Activated T-helper 1 cell treated with anti-CD3 and anti-CD28 coated beads, Interleukin-2, amount 50 U/mL, for 16 hours (primary cell): ENCODE data around the gene EYA2.
"Not testable (repeated sequence)": the region's sequence is repeated elsewhere in the genome, so short reads cannot be mapped to it uniquely, and the experiment has no call there.

Experiments
- DNase-seq, 2 donors: peaks; one replicate each; pipeline ENCODE4 v3.0.0-alpha.2; 2020; ENCODE audit warnings: low read depth in 1 of 2, low spot score in 1 of 2

EYA2 gene

DNA sequence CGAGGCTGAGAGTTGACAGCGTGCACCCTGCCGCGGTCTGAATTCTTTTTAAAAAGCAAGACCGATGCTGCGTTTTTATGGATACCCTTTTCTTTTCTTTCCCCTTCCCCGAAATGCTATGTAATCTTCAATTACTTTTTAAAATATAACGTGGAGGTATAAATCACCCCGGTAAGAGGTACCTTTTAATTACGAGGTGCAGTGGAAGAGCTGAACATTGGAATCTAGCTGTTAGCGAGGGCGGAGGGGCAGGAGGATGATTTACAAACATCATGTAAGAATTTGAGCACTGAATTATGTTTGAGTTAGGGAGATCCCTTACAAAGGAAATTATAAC, 1.2 kb downstream of the EYA2 start:
- DNase-seq = no peak

DNA sequence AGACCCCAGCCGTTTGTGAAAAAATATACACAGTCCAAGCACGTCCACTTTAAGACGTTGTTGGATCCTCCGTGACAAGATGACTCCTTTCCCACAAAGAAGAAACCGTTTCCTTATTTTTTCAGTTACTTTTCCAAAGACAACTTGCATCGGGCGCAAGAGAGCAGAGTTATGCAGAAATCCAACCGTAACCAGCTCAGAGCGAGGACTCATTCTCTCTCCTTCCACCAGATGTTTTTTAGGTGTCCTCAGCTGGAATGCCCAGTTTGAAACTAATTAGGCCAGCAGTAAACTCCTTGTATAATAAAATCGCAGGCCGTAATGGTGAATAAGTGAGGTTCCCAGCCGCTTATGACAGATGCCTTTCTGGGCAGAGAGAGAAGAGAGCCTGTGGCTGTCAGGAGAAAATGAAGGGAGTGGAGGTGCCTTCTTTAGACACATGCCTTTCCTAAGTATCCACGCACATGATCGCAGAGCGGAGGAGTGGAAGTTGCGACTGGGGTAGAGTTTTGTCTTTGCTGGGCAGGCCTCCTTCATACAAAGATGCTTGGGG, 2.8 kb downstream of the EYA2 start:
- no peak for DNase-seq

DNA sequence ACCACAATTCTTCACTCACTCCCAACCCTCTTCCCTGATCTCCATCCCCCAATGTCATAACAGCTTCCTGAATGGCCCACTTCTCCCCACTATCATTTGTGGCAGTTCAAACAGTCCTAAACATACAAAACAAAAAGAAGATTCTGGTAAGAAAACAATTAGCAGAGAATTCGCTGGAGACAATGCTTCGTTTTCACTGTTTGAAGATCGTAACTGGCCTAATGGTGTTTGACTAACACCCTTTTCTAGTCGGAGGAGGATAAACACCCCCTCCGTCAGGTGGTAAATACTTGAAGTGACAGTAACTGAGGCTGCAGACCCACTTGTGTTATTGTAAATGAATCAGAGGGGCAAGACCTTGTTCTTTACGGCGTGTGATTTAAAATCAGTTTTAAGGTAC, 3.8 kb downstream of the EYA2 start:
- no peak for DNase-seq

DNA sequence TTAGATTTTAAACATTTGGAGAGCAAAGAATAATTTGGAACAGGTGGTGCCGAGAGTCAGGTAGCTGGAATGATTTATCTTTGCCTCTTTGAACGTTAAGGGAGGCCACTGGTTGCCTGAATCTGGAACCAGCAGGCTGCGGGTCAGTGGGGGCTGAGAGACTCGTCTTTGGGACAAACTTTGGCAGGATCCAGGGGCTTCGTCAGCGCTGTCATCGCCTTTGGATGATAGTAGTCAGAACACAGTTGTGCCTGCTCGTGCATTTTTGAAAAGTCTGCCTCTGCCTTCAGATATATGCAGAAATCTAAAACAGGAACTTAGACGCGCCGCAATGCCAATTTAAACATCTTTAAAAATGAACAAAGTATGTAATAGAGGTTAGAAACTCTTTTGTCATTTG, 5.0 kb downstream of the EYA2 start:
- DNase-seq = no peak

DNA sequence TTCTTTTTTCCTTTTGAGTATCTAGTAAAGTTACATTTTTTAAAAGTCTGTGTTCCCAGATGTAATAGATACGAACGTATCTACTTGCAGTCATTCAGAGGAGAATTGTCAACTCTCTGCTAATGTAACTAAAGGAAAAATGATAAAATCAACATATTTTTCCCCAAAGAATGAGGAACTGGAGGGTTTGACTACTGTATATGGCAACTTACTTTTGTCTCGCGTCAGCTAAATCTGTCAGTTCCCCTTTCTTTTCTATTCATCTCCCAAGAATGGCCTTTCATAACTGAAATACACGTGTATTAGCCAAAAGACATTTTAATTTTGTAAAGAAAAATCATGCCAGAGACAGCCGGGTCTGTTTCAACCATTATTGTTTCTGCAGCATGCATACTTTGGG, 5.4 kb downstream of the EYA2 start:
- DNase-seq = no peak

- no peak for DNase-seq
Observed at GRCh38 chr20:46900826-46901225, 6.2 kb downstream of the EYA2 start.

DNA sequence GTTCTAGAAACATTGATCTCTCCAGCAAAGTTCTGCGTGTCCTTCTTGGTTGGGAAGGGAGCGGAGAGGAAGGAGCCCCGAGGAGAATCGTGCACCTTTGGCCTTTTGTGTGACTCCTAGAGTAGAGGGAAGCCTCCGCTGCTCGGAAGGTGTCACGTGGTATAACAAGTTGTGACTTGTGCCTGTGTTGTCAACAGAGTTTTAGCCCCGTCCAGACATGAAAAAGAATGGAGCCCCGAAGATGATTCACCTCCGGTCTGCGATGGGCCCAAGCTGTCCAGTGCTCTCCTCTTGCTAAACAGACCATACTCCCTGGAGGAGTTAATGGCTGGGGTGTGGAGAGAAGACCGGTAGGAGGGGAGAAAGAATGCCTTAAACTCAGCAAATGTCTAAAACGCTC, 7.0 kb downstream of the EYA2 start:
- DNase-seq = no peak

- no peak for DNase-seq
Observed at GRCh38 chr20:46903256-46903655, 8.6 kb downstream of the EYA2 start.

GRCh38 chr20:46903937-46904336, 9.3 kb downstream of the EYA2 start:
- DNase-seq = no peak

DNA sequence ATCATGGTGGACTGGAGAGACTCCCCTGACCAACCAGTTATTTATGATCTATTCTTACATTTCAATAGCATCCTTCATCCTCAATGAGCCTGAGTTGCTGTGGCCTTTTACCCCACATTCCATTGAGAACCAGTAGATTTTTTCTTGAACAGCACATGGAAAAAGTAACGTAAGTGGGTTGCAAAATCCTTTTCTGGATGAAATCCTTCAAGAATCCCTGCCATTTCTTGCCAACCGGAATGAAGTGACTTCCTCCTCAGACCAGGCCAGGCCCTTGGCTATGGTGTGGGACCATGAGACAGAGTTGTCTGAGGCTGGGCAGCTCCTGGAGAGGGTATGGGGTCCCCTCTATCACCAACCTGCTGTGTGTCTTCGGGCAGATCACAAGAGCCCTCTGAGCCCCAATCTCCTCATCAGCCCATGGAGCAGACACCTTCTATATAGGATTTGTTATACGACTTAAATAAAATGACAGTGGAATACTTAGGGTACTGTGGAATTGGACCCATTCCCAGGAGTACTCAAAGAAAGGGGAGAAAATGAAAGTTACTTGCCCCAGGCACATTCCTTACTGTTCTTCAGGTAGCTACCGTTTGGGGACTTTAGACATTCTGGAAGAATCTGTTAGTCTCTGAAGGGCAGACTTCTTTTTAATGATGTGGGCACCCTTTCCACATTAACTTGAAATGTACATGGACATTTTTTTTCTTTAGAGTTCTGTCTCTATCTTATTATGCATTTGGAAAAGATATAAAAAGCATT, 10.9 kb downstream of the EYA2 start:
- DNase-seq = no peak

DNA sequence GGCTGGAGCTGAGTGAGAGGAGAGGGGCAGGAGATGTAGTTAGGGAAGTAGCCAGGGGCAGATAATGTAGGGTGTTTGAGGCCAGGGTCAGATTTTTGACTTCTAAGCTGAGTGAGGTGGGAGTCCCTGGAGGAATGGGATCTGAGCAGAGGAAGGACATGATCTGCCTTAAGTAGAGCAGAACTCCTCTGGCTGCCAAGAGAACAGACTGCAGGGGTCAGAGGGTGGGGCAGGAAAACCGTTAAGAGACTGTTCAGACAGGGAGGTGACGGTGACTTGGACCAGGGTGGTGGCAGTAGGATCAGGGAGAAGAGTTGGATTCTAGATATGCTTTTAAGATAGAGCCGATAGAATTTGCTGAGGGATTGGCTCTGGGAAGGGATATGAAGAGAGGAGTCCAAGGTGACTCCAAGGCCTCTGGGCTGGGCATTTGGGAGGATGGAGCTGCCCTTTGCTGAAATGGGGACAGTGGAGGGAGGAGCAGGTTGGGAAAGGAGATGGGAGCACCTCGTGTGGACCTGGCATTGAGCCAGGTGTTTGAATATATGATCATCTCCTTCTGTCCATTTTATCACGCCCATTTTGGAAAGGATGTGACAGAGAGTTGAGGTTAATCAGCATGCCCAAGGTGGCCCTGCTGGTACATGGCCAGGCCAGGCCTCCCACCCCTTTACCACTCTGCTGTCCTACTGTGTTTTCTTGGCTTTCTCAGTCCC, 18.8 kb downstream of the EYA2 start:
- DNase-seq = no peak

GRCh38 chr20:46914789-46915379, 20.2 kb downstream of the EYA2 start:
- no peak for DNase-seq

- no peak for DNase-seq
Observed at GRCh38 chr20:46915575-46916257, 21.1 kb downstream of the EYA2 start.

- DNase-seq = no peak
Observed at GRCh38 chr20:46916258-46916603, 21.6 kb downstream of the EYA2 start.

GRCh38 chr20:46917155-46917554, 22.5 kb downstream of the EYA2 start:
- no peak for DNase-seq

- no peak for DNase-seq
Observed at GRCh38 chr20:46920114-46920513, 25.5 kb downstream of the EYA2 start.

- not testable (repeated sequence) for DNase-seq
Observed at GRCh38 chr20:46922841-46923240, 28.2 kb downstream of the EYA2 start.

GRCh38 chr20:46923550-46923949, 28.9 kb downstream of the EYA2 start:
- DNase-seq = no peak

DNA sequence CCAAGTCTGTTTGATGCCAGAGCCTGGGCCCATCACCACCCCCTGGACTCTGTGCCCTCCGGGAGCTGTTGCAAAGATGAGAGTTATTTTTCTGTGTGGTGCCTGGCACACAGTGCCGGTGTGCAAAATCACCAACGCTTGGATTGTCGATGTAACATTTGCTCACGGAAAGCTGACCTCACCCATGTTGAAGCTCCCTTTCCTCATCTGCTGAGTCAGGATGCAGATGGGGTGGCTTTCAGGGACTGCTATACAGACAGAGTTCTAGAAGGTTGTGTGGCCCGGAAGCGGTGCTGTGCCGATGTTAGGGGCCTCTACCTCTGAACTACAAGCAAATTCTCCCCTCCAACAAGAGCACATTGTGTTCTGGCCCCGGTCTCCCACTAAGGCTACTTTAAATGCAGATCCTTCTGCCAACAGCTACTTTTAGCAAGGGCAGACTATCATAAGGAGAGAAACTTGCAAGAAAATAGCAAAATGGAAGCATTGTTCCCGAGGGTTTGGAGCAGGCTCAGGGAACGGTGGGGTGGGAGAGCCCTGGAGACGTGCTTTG, 34.0 kb downstream of the EYA2 start:
- DNase-seq = no peak

GRCh38 chr20:46929902-46930301, 35.3 kb downstream of the EYA2 start:
- DNase-seq = no peak

GRCh38 chr20:46930640-46931339, 36.1 kb downstream of the EYA2 start:
- DNase-seq = no peak
